Femur (tissue), 1 donor: Measurements from ENCODE around the gene HOXB9.

ENCODE experiments used
- DNase-seq: peaks from one replicate; pipeline ENCODE4 v3.0.0-alpha.2; 2017

The HOXB9 gene

GRCh38 chr17:48596000-48596734, 30.0 kb downstream of the HOXB9 start:
- no peak for DNase-seq

GRCh38 chr17:48595278-48595999, 30.7 kb downstream of the HOXB9 start:
- no peak for DNase-seq

GRCh38 chr17:48594538-48595277, 31.4 kb downstream of the HOXB9 start:
- no peak for DNase-seq

- DNase-seq, result peak; percentile 86
Measured at GRCh38 chr17:48593840-48594537, 32.2 kb downstream of the HOXB9 start.

GRCh38 chr17:48593126-48593829, 32.9 kb downstream of the HOXB9 start, which contains the start of gene HOXB5:
Gene HOXB5, minus strand, starts transcription at chr17:48593779. Its CDS starts 97 bp downstream, at chr17:48593682.
- DNase-seq, result no peak

GRCh38 chr17:48592577-48592976, 33.6 kb downstream of the HOXB9 start:
- DNase-seq, result no peak

DNA sequence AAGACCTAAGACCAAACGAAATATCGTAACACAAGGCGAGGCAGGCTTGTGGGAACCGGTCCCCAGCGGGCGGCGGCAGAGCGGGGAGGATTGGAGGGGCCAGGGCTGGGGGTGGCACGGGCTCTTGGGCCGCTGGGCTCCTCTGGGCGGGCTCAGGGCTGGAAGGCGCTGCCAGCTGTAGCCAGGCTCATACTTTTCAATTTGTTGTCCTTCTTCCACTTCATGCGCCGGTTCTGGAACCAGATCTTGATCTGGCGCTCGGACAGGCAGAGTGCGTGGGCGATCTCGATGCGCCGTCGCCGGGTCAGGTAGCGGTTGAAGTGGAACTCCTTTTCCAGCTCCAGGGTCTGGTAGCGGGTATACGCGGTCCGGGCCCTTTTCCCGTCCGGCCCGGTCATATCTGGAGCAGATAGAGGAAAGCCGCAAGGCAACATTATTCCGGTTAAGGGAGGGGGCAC, 34.1 kb downstream of the HOXB9 start:
- DNase-seq, result no peak

- no peak for DNase-seq
Measured at GRCh38 chr17:48591255-48592056, 34.7 kb downstream of the HOXB9 start.

- no peak for DNase-seq
Measured at GRCh38 chr17:48590607-48591161, 35.5 kb downstream of the HOXB9 start.

GRCh38 chr17:48589831-48590606, 36.1 kb downstream of the HOXB9 start, which contains the start of gene HOXB3:
Gene HOXB3, minus strand, starts transcription at chr17:48590241. Its CDS starts 37,767 bp downstream, at chr17:48552474.
- no peak for DNase-seq

GRCh38 chr17:48589060-48589830, 36.9 kb downstream of the HOXB9 start:
- no peak for DNase-seq

- no peak for DNase-seq
Measured at GRCh38 chr17:48588528-48588927, 37.6 kb downstream of the HOXB9 start.

- DNase-seq, result no peak
Measured at GRCh38 chr17:48588074-48588415, 38.1 kb downstream of the HOXB9 start.

- DNase-seq, result no peak
Measured at GRCh38 chr17:48587276-48588073, 38.7 kb downstream of the HOXB9 start.

- DNase-seq, result no peak
Measured at GRCh38 chr17:48586355-48587258, 39.6 kb downstream of the HOXB9 start.

DNA sequence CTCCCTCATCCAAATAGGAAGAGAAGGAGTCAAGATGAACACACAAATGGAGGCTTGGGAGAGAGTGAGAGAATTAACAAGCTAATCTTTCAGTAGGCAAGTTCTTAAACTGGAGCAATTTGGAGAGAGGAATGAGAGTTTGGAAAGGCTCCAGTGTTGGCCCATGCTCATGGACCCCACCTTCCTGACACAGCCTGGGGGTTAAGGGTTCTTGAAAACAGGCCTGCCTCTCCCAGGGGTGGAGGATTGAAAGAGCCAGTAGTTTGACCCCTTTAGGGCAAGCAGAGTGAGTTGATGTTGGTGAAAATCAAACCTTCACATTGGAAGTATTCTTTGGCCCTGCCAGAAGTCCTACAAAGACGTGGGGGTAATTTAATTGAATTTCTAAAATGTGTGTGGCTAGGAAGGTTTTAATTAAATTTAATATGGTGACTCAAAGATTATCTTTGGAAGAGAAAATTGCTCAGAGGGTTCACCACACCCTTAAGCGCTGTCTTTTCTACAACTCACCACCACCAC, 41.9 kb downstream of the HOXB9 start:
- DNase-seq, result no peak

DNA sequence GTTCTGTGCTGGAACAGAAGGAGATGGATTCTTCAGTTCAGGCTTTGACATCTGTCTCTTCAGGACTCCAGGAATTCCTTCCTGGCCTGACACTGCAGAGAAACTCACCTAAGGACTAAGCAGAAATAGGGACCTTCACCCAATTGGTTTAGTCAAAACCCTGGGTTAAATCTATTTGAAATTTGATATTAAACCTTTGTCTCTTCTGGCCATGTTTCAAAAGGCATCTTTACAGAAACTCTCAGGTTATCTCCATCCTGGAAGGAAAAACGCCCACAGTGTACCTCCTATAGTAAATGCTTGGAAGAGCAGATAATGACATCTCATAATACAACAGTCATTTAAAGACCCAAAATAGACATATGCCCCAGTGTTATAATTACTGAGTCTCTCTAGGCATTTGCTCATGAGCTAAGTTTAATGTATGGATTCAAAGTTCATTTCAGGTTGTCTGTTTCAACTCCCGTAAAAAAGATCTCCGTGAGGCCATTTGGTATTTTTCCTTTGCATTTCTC, 42.4 kb downstream of the HOXB9 start:
- DNase-seq, result no peak
